Upper lobe of left lung (tissue), 6 donors: ENCODE results near the gene RASSF4. TPM values are rescaled to one million over a fixed set of nuclear protein-coding genes. Genes with fewer than 3 reads are reported as not detected.

Source experiments
- ATAC-seq, 2 donors: fragments of 200-7000 bp; cut with Tn5 transposase; one replicate each; pipeline ENCODE4 v1.9.1; 2022; ENCODE audit warnings: mild to moderate bottlenecking in 2 of 2, moderate library complexity in 2 of 2; ENCODE audit not compliant: low FRiP score in 2 of 2
- DNase-seq, 2 donors: peaks; one replicate each; pipeline ENCODE4 v3.0.0-alpha.2; 2019 to 2020
- H3K27ac ChIP-seq, 4 donors: fragments of 200-600 bp; sonication (generic); one replicate each; pipeline ENCODE4 v1.5.1; 2016 to 2019
- H3K27me3 ChIP-seq, 4 donors: fragments of 200-600 bp; sonication (generic); one replicate each; pipeline ENCODE4 v1.5.1; 2017 to 2019
- H3K36me3 ChIP-seq, 4 donors: fragments of 200-600 bp; sonication (generic); one replicate each; pipeline ENCODE4 v1.5.1; 2016 to 2019
- H3K4me1 ChIP-seq, 4 donors: fragments of 200-600 bp; sonication (generic); one replicate each; pipeline ENCODE4 v1.5.1; 2018 to 2019
- H3K4me3 ChIP-seq, 4 donors: fragments of 200-600 bp; sonication (generic); one replicate each; pipeline ENCODE4 v1.5.1; 2017 to 2019; ENCODE audit warnings: mild to moderate bottlenecking in 2 of 4, moderate library complexity in 1 of 4
- H3K9me3 ChIP-seq, 4 donors: fragments of 200-600 bp; sonication (generic); one replicate each; pipeline ENCODE4 v1.5.1; 2018 to 2019
- CTCF ChIP-seq, 6 experiments: fragments of 450-650 bp in 4 of 6; fragments of 200-600 bp in 2 of 6; sonication (generic) in 2 of 6; IDR thresholded peaks; one replicate each; pipeline ENCODE4 v1.5.1; 2016 to 2019; ENCODE audit warnings: antibody characterized with exemption in 6 of 6
- EP300 ChIP-seq, 4 donors: sonication (generic); formaldehyde crosslinking; IDR thresholded peaks; one replicate each; pipeline ENCODE4 v1.5.1; 2017; ENCODE audit warnings: antibody characterized with exemption in 4 of 4, control low read depth in 2 of 4
- POLR2A ChIP-seq, 4 donors: fragments of 450-650 bp; IDR thresholded peaks; one replicate each; pipeline ENCODE4 v1.5.1; 2016 to 2017; ENCODE audit warnings: antibody characterized with exemption in 4 of 4, mild to moderate bottlenecking in 2 of 4
- POLR2AphosphoS5 ChIP-seq, 2 donors: sonication (generic); formaldehyde crosslinking; IDR thresholded peaks; one replicate each; pipeline ENCODE4 v1.5.1; 2017; ENCODE audit warnings: antibody characterized with exemption in 2 of 2
- WGBS, 2 donors: methylation state at CpG; one replicate each; pipeline ENCODE4 v1.1.5; 2017 to 2018; 5-methylcytosine and 5-hydroxymethylcytosine counted together
- total RNA-seq, 6 donors: library from RNA; depleted of rRNA in 4 of 6; stranded (reverse); fragments of >200 nt in 4 of 6; gene quantifications; one replicate each; pipeline versions ENCODE4 v1.1.0 to v1.2.1, GENCODE V29; 2016 to 2021
- donor health status: DM: no; HTN: no; CAD: no; lungs with moderate emphysema.
- donor health status: DM: no; HTN: yes; CAD: no; lungs with severe emphysema.

RASSF4 gene
- total RNA-seq, 6 donors from 2014 or later = 23.4 to 194 (median 48.0) TPM

DNA sequence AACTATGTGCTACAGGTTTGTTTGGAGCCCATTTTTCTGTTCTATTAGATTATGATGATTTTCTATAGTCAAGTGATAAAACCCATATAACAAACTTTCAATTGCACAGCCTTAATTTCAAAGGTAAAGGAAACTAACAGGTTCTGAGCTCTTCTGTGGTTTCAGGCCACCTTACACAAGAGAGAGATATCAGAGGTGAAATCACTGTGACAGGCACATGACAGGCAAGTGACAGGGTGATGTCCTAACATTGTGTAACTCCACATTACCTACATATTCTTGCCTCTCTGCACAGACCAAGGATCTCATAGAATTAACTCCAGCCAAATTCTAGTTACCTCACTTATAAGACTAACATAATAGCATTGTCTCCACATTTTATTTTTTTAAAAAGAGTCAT, 76.1 kb downstream of the RASSF4 start:
- no peaks in the 10 kb centered on the region for H3K27me3 ChIP-seq
- TF ChIP-seq POLR2A (IDR thresholded peaks at IDR 0.05) (no peak), POLR2AphosphoS5 (IDR thresholded peaks at IDR 0.05) (no peak)
- no peak for ATAC-seq
- H3K9me3 ChIP-seq = peaks cover 0 to 5% (median 0%) of the 10 kb centered on the region in 4 donors
- H3K27ac ChIP-seq = no peak overlapping the region
- DNase-seq = no peak
- no peaks in the 10 kb centered on the region for H3K4me1 ChIP-seq
- H3K36me3 ChIP-seq = no peaks in the 10 kb centered on the region
- no peak overlapping the region for H3K4me3 ChIP-seq

- no peak overlapping the region for H3K27ac ChIP-seq
- no peak for TF ChIP-seq CTCF (IDR thresholded peaks at IDR 0.05)
- no peak for TF ChIP-seq POLR2AphosphoS5 (IDR thresholded peaks at IDR 0.05)
- H3K9me3 ChIP-seq = no peaks in the 10 kb centered on the region
- DNase-seq (no peak), ATAC-seq (no peak)
- no peak overlapping the region for H3K4me3 ChIP-seq
- no peaks in the 10 kb centered on the region for H3K27me3 ChIP-seq
- H3K36me3 ChIP-seq = no peaks in the 10 kb centered on the region
- no peaks in the 10 kb centered on the region for H3K4me1 ChIP-seq
These were observed 81.4 kb downstream of the RASSF4 start for GRCh38 chr10:45040921-45041542.

GRCh38 chr10:45044290-45044689, 84.7 kb downstream of the RASSF4 start:
- no peak for DNase-seq
- TF ChIP-seq POLR2AphosphoS5 (IDR thresholded peaks at IDR 0.05) = no peak
- no peak for TF ChIP-seq EP300 (IDR thresholded peaks at IDR 0.05)
- no peak for TF ChIP-seq POLR2A (IDR thresholded peaks at IDR 0.05)
- no peak for TF ChIP-seq CTCF (IDR thresholded peaks at IDR 0.05)

More at GRCh38 chr10:45044290-45044689, 84.7 kb downstream of the RASSF4 start:
- Histone ChIP-seq H3K27me3 (no peaks in the 10 kb centered on the region), H3K9me3 (no peaks in the 10 kb centered on the region), H3K27ac (no peak overlapping the region), H3K36me3 (no peaks in the 10 kb centered on the region), H3K4me3 (no peak overlapping the region), H3K4me1 (no peaks in the 10 kb centered on the region)
- ATAC-seq = no peak
- 56 to 68% methylated on average over 7 of the region's 7 CpGs for WGBS, 2 donors

Other genes with a start within 250 kb of the RASSF4 start
- under 1 TPM in 1 of 6 donors, not detected in 5; 0.06 TPM for gene TMEM72, start 48.5 kb upstream of the RASSF4 start, total RNA-seq
- 100 to 1,000 TPM in 3 of 6 donors, 10 to 100 TPM in 3; 42.0 to 405 (median 95.6) TPM for gene DEPP1, start 19.0 kb downstream of the RASSF4 start, total RNA-seq
- gene ZNF22, start 41.1 kb downstream of the RASSF4 start, total RNA-seq = 10 to 100 TPM in 4 of 6 donors, 1 to 10 TPM in 2; 8.4 to 26.9 (median 18.4) TPM